HG03159 (cell line): ENCODE data around the gene GPR119.
A peak's percentile ranks its signal among the peaks of the same experiment; 100 is the strongest.
"Not testable (repeated sequence)": the region's sequence is repeated elsewhere in the genome, so short reads cannot be mapped to it uniquely, and the experiment has no call there.

ENCODE experiments used
- ATAC-seq: cut with Tn5 transposase; IDR thresholded peaks from one replicate; pipeline ENCODE4 v1.9.1; 2021; ENCODE audit warnings: mild to moderate bottlenecking, moderate library complexity; ENCODE audit not compliant: unreplicated experiment

GPR119 gene

DNA sequence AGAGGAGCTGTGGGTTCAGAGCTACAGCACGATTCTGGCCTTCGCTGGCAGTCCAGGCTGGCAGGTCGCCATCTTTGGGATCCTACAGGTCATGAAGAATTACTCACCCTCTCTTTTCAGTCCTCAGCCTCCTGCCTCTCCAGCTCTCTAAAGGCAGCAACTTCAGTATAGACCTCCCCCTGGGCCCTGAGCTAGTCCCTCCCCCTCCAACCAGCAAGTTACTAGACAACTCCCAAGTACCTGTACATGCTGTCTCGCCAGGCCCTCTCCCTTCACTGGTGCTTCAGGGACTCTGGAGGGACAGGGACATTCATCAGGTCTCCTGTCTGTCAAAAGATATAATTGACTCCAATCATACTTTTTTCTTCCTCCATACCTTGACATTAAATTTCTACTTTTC lies at the start of gene GPR119:
Gene GPR119, minus strand, starts transcription at position 155 of the 400 bp plus-strand sequence. CDS start 227 bp downstream, outside the sequence.
- no peak for ATAC-seq

DNA sequence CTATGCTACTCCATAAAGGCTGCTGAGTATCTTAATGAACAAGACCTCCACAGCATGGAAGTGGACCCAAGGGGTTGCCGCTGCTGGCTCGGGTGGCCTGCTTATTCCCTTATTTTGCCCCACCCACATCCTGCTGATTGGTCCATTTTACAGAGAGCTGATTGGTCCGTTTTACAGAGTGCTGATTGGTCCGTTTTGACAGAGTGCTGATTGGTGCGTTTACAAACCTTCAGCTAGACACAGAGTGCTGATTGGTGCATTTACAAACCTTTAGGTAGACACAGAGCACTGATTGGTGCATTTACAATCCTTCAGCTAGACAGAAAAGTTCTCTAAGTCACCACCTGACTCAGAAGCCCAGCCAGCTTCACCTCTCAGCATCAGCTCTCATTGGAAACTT lies 43.8 kb upstream of the GPR119 start:
- ATAC-seq, result not testable (repeated sequence)

DNA sequence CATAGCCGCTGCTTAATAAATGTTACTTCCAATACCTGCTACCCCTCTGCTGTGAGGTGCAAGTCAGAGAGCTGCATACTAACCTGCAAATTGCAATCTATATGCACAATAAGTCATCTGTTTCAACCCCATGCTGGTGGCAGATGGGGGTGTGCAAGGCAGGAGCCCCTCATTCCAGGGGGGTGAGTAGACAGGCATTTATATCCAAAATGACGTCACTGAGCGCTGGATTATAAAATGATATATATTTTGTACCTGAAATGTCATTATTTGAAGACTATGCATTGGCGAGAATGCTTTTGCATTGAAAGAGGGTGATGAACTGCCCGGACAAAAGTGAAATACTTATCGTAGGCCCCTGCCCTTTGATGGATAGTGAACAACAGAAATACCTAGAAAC lies 41.1 kb upstream of the GPR119 start:
- no peak for ATAC-seq

DNA sequence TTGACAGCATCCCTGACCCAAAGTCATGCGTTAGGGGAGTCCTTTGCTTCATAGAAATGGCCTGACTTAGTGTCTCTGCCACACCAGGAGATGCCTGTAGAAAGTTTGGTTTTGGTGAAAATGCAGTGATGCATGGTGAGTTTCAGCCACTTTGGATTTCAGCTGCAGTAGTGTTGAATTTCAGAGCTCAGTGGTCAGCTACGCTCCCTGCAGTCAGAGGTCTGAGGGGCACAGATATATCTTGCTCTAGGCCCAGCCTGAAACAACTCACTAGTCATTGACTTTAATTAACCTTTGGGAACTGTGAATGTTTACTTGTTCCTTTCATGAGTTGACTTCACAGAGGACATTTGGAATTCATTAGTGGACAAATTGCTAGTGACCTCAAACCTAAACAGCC lies 33.8 kb upstream of the GPR119 start:
- no peak for ATAC-seq

DNA sequence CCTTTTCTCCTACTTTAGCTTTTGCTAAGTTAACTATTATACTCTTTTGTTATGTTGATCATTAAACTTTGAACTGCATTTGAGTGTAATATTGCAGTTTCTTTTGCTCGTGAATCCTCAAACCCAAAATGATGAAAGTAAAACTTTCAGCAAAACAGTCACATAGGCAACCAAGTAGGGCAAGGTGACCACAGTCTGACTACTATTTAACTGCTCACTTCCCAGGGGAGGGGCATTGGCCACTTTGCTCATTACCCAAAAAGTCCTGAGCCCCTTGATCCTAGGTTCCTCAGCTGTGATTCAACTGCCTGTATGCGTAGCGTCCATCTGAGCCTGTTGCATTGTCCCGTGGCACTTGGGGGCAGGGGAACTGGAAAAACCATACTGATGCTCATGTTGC lies 33.3 kb upstream of the GPR119 start:
- peak; percentile 51 for ATAC-seq

DNA sequence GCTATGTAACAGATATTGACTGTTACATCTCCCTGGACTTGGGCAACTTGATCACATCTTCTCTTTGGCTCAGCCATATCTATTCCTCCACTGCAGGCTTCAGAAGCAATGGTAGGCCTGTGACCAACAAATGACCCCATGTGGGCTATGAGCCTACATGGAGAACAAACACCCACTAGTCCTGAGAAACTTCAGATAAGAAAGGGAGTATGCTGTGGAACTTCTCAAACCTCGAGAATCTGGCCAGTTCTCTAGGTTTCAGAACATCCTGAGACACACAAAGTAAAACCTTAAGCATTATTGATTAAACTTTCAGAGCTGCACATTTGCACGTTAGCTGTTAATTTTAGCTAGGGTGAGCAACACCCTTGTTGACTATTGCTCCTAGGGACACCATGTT lies 32.6 kb upstream of the GPR119 start:
- ATAC-seq, result peak; percentile 26

DNA sequence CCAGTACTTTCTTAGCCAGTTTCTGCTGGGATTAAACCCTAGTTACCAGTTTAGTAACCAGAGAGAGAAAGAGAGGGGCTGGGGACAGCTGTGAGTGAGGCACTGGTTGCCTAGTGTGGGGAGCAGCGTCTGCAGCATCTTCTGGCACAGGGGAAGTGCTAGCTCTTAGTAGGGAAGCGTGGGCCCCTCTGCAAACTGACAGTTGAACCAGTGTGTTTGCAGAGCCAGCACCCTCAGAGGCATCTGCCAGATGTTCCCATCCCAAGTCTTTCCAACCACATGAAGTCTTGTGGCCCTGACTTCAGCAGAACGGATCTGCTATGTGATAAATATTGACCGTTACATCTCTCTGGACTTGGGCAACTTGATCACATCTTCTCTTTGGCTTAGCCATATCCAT lies 31.3 kb upstream of the GPR119 start:
- ATAC-seq, result no peak

DNA sequence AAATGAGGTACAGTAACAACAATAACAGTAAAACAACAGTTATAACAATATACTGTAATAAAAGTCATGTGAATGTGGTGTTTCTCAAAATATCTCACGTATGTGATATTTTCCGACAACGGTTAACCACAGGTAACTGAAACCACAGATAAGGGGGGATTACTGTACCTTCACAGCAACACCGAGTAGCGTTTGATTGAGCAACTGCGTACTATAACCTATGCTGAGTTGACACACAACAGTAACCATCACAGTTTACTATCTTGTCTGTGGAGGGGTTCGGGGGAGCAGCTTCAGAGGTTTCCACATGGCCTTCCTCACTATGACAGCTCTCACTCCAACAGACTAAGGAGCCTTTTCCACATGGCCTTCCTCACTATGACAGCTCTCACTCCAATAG lies 29.7 kb upstream of the GPR119 start:
- no peak for ATAC-seq

DNA sequence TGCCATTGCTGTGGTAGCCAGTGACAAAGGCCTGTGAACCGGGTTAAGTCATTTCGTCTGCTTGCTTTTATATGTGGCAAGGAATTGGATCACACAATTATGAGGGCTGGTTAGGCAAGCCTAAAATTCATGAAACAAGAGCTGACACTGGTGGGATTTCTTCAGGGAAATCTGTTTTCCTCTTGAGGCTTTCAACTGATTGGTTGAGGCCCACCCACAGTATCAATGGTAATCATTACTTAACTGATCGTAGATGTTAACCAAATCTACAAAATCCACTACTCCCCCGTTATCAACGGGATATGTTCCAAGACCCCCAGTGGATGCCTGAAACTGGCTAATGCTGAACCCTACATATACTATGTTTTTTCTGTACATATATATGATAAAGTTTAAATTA lies 29.3 kb upstream of the GPR119 start:
- ATAC-seq, result no peak

DNA sequence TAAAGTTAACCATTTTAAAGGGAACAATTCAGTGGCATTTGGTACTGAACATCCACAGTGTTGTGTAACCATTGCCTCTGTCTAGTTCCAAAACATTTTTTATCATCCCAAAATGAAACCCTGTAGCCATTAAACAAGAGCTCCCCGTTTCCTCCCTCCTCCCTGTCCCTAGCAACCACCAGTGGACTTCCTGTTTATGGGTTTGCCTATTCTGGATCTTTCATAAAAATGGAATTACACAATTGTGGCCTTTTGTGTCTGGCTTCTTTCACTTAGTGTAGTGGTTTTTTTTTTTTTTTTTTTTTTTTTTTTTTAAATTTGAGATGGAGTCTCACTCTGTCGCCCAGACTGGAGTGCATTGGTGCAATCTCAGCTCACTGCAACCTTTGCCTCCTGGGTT lies 27.9 kb upstream of the GPR119 start:
- ATAC-seq, result no peak

DNA sequence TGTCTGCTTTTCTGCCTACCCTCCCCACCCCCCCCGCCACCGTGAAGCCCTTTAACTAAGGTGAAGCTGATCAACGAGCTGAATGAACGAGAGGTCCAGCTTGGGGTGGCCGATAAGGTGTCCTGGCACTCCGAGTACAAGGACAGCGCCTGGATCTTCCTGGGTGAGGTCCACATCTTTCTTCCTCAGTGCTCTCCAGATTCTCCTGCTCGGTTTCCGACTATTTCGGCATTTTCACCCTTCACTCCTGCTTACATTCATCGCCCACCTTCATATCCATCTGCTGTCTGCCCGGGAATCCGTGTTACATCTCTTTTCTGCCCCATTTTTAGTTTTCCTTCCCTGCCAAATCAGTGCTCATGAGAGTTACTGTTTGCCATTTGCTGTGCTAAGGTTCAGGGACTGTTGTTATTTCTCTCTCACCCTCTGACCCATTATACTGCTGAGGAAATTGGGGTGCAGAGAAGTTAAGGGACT lies 16.8 kb upstream of the GPR119 start:
- ATAC-seq, result no peak

DNA sequence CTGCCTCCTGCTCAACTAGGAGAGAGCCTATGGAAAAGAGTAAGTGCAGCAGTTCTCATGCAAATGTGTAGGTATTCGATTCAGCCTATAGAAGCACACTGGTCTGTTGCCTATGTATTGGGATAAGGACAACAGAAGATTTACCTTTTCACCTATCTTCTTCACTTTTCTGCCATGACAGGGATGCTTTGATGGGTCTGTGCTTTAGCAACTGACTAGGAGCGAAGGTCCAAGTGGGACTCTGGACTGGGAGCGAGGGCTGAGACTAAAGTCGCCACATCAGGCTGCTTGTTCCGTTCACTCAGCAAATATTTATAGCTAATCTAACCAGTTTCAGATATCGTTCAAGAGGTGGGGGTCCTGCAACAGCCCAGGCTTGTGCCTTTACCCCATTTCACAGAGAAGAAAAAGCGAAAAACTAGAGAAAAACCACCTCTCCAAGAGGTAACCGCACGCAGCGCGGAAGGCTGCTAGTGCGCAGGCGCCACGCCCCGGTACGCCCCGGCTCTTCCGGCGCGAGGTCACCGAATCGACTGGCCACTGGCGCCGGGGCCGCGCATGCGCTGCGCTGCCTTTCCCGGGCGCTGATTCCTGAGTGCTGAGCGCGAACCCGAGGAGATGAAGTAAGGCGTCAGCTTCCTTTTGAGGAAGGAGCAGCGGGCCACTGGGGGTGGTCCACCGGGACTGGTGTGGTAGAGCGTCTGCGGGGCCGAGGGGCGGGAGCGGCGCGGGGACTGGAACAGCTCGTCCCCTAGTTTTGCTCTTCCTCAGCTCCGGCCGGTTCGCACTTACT lies 16.1 kb upstream of the GPR119 start, which contains the start of gene RBMX2:
Gene RBMX2, plus strand, starts transcription at position 573 of the 793 bp plus-strand sequence. Its CDS starts 46 bp downstream, at position 619.
- peak; percentile 89 for ATAC-seq

DNA sequence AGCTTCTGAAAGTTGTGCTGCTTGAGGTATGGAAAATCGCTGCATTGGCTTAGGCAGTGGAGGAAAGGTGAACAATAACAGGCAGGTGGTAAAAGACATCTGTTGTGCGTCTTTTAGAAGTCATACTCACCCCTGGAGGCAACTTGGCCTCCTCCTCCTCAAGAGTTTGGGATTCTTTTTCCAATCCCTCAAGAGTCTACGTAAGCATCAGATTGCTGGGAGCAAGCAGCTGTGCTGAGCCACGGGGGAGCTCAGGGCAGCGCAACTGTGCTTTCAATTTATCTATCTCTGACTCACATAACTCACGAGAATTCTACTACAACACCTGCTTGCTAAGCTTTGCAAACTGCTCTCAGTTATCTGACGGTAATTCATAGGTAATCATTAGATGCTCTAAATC lies 9.9 kb upstream of the GPR119 start:
- ATAC-seq, result no peak

DNA sequence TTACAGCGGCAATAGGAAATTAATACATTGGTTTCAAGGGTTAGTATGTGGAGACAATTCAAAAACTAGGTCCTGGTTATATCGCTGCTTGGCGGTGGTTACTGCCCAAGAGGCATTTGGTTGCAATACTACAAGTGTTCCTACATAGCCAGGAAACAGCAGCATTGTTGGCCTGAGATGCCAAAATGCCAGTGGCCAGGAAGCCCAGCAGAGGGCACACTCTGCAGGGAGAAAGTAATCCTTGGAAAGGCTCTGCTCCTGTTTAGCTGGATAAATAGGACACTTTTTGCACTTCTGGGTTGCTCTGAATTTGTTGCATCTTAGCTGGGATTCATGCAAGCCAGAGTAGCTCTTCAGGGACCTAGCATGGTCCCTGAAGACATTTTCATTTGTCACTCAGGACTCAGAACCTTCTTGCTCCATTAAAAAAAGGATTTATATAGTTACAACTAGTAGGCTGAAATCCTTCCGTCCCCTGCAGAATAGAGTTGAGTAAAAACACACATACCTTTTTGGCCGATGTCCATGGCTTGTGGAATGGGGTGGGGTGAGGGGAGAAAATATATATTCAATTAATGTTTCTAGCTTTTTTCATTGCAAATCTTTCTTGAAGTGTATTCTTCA lies 8.1 kb upstream of the GPR119 start:
- ATAC-seq, result no peak

DNA sequence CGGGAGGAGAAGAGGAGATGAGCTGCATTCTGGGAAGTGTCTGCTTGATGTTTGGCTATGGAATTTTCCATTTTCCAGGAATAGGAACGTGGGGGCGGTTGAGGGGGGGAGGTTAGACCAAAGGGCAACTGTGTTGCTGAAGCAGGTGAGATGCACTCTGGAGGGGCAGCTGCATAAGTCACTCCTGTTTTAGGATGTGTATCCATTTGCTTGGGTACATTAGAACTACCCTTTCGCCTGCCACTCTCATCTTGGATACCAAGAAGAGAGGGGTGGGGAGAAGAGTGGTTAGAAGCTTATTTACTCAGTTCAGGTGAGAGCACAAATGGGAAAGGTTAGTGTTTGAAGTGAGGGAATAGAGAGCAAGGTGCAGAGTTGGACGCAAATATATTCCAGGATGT lies 934 bp upstream of the GPR119 start:
- ATAC-seq, result no peak

DNA sequence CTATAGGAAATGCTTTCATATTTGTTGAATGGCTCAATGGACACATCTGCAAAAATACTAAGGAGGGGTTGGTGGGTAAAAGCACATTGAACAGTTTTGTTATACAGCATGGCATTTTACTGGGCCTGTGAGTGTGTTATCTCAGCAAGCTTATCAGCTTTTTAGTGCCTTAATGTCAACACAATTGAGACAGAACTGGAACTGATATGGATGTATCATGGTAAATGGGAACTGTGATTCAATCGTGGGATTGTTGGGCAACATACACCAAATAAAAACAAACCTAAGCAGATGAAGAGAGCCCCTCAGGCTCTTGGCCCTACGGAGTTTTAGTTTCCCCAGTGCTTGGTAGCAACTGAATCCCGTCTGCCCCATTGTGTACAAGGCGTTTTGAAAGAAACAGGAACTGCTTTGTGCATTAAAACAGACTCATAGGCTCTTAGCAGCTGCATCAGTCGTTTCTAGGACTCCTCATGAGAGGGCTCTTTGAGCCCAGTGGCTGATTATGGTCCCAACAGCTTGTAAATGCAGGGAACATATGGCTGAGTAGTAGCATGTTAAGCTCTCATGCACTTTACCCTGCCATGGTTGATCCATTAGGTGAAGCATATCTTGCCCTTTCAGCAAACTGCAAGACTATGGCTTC lies 7.3 kb downstream of the GPR119 start:
- no peak for ATAC-seq

DNA sequence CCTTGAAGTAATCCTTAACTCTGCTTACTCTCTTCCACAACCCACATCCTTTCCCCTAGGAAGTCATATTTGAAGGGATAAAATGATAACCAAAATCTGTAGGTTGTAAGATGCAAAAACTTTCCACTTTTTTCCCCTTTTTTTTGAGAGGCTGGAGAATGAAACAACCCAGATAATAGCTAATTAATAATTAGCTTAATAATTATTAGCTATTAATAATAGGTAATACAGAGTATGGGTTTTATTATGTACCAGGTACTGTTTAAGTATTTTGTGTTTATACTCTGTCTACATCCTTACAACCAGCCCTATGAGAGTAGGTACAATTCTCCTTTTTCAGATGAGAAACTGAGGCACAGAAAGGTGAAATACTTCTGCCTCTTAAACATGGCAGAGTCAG lies 9.4 kb downstream of the GPR119 start:
- ATAC-seq, result no peak

DNA sequence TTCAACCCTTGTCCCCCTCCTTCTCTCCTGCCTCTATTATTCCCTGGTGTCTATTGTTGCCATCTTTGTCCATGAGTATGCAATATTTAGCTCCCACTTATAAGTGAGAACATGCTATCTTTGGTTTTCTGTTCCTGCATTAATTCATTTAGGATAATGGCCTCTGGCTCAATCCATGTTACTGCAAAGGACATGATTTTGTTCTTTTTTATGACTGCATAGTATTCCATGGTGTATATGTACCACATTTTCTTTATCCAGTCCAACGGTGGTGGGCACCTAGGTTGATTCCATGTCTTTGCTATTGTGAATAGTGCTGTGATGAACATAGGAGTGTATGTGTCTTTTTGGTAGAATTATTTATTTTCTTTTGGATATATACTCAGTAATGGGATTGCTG lies 33.4 kb downstream of the GPR119 start:
- not testable (repeated sequence) for ATAC-seq

DNA sequence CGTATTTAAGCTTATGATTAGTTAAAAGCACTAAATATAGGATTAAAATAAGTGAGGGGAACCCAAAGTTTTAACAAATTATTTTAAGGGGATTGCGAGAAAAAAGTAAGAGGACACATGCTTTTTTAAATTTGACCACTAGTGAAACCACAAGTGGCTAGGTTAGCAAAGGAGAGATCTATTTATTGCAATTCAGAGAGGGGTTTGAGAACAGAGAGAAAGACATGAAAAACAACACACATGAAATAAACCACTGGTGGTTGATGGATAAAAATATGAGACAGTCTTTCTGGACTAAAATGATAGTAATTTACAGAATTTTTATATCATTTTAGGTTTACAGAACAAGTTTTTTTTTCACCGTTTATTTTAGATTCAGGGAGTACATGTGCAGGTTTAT lies 33.9 kb downstream of the GPR119 start:
- ATAC-seq, result no peak

DNA sequence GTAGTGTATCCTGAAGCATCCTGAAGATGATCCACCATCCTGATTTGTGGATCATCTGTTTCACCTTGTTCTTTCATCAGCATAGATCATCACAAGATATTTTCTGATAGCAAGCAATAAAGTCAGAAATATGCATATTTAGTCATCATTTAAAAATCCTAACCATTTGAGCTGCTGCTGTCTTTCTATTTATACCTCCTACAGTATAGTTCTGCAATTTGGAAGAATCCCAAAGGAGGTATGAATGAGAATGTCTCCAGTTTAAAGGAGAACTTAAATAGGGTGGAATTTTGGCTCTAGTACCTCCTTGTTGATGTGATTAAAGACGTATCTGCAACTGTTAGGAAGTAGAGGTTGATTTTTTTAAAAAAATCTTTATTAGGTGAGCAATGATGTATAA lies 38.2 kb downstream of the GPR119 start:
- no peak for ATAC-seq

DNA sequence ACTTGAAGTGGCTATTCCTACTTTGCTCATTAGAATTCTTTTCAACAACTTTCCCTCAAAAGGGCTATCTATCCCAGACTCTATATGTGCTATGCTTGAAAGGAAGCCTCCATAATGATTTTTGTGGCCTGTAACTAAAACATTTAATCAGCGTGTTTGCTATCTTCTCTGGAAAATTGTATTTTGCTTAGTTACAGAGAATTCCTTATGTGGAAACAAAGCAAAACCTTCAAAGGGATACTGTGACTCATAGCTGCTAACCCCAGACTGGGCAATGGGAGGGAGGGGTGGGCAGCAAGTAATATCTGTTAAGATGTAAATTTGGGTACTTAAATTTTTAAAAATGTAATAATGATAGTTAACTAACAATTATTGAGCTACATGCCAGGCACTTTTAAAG lies 42.1 kb downstream of the GPR119 start:
- no peak for ATAC-seq

DNA sequence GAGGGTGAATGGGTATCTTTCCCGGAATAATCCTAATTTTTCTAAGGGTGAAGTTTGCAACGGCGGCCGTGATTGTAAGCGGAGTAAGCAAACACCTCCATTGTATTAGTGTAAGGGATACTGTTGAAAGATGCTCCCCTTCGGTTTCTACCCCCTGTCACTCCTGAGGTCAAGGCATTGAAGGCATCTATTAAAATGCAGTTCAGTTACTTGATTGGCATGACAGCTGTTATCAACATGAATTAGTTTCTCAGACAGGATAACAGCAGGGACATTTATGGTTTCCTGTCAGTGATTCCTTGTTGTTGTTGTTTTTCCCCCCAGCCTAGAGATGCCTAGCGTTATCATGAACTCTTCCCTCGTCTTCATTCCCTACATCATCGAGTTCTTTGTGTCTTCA lies 45.2 kb downstream of the GPR119 start:
- peak; percentile 4 for ATAC-seq
